ENCODE results near the gene RELL2. TPM values are rescaled to one million over a fixed set of nuclear protein-coding genes. Genes with fewer than 3 reads are reported as not detected.

The RELL2 gene
- total RNA-seq, 1 experiment from 2014 or later = 8.7 TPM

DNA sequence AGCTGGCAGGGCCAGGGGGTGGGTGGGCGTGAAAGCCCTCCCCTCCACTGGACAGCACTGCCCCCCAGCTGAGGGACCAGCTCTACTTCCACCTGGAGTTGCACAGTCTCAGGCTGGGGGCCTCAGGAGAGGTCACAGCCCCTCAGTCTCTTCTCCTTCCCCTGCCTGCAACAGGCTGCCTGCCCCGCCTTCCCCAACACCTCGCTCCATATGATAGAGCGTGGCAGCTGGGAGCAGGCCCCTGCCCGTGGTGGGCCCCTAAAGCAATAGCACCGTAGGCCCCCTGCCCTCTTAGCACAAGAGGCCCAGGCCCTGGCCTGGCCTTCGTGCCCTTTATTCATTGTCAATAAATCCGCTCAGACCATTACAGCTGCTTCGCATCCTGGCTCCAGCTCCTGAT, 3.9 kb downstream of the RELL2 start:
- Histone ChIP-seq H3K36me3 (ENCODE audit: control insufficient read depth in 1 of 2, insufficient read depth in 2 of 2, low read length in 2 of 2) (peaks cover 0 to 2% of the 10 kb centered on the region in 2 experiments; a peak in 1 of 4 replicates), H3K9me2 (ENCODE audit: insufficient read depth) (no peaks in the 10 kb centered on the region), H3K27me3 (ENCODE audit: insufficient read depth, low read length) (no peaks in the 10 kb centered on the region), H4K20me1 (ENCODE audit: insufficient read depth) (no peaks in the 10 kb centered on the region), H3K9me3 (ENCODE audit: control insufficient read depth in 1 of 2, insufficient read depth in 1 of 2, low read depth in 1 of 2, low read length in 2 of 2) (no peaks in the 10 kb centered on the region), H3K4me3 (replicated peaks in 1 of 2; ENCODE audit: low read depth in 1 of 2, low read length in 2 of 2) (no peak overlapping the region), H3K4me1 (ENCODE audit: control insufficient read depth in 1 of 2, insufficient read depth in 2 of 2, low read length in 2 of 2) (peaks cover 5 to 34% of the 10 kb centered on the region in 2 experiments), H3K4me2 (ENCODE audit: low read length) (no peak overlapping the region), H3K9ac (ENCODE audit: low read length) (no peak overlapping the region), H3K79me2 (ENCODE audit: insufficient read depth, low read length) (peaks cover 9% of the 10 kb centered on the region), H3K27ac (ENCODE audit: low read depth, low read length) (no peak overlapping the region), H2AFZ (ENCODE audit: low read depth, low read length, poor library complexity, severe bottlenecking) (no peak overlapping the region)
- ATAC-seq (no peak), DNase-seq (ENCODE audit: low read depth, low spot score) (no peak)
- CTCF ChIA-PET = interaction anchor here (1.5 kb wide), 1 partner anchor 49 kb away, joined by 3 read pairs; no protein-coding TSS in a partner anchor
- no TSS peak for BruUV-seq (replicated peaks)
- RAD21 ChIA-PET (ENCODE audit: low non-redundant PET in 1 of 2, low total read pairs in 2 of 2, uncharacterized antibody in 2 of 2, unreplicated experiment in 2 of 2) = no interaction called here
- POLR2A ChIA-PET = no interaction called here
- no peak for TF ChIP-seq EZH2 (IDR thresholded peaks at IDR 0.05)
- TF ChIP-seq, protein P1, sequence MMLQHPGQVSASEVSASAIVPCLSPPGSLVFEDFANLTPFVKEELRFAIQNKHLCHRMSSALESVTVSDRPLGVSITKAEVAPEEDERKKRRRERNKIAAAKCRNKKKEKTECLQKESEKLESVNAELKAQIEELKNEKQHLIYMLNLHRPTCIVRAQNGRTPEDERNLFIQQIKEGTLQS (IDR thresholded peaks at IDR 0.05) = no peak
- no peak for TF ChIP-seq CBX3 (IDR thresholded peaks at IDR 0.05; ENCODE audit: low read depth)
- no peak for TF ChIP-seq EZH2phosphoT487 (IDR thresholded peaks at IDR 0.05; ENCODE audit: borderline replicate concordance)
- TF ChIP-seq, protein P2, sequence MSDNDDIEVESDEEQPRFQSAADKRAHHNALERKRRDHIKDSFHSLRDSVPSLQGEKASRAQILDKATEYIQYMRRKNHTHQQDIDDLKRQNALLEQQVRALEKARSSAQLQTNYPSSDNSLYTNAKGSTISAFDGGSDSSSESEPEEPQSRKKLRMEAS (IDR thresholded peaks at IDR 0.05) = no peak
- intact Hi-C loops (cut with micrococcal nuclease) = no loop called here

DNA sequence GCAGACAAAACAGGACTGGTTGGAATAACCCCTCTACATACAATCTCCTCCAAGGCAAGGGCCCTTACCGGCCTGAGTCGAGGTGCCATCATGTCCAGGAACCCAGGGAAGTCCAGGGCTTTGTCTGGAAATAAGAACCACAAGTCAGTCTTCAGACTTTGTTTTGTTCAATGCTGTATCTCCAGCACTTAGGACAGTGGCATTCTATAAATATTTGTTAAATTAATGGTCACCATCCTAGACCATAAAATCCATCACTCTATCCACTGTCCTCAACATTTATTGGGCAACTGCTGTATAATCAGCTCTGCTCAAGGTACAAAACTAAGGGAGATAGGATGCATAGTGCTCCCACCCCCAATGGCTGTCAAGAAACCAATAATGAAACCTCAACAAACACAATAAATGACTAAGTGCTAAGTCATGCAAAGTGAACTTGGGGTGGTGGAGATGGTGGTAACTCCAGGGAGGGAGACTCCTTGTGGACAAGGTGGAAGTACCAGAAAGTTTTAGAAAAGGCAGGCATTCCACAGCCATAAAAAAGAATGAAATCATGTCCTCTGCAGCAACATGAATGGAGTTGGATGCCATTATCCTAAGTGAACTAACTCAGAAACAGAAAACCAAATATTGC, 5.0 kb downstream of the RELL2 start:
- no peaks in the 10 kb centered on the region for H3K79me2 ChIP-seq (ENCODE audit: insufficient read depth, low read length)
- peak overlapping the region; percentile 41 for H3K4me2 ChIP-seq (ENCODE audit: low read length)
- peaks cover 0 to 4% of the 10 kb centered on the region in 2 experiments; a peak in 2 of 4 replicates for H3K36me3 ChIP-seq (ENCODE audit: control insufficient read depth in 1 of 2, insufficient read depth in 2 of 2, low read length in 2 of 2)
- TF ChIP-seq, protein P3, sequence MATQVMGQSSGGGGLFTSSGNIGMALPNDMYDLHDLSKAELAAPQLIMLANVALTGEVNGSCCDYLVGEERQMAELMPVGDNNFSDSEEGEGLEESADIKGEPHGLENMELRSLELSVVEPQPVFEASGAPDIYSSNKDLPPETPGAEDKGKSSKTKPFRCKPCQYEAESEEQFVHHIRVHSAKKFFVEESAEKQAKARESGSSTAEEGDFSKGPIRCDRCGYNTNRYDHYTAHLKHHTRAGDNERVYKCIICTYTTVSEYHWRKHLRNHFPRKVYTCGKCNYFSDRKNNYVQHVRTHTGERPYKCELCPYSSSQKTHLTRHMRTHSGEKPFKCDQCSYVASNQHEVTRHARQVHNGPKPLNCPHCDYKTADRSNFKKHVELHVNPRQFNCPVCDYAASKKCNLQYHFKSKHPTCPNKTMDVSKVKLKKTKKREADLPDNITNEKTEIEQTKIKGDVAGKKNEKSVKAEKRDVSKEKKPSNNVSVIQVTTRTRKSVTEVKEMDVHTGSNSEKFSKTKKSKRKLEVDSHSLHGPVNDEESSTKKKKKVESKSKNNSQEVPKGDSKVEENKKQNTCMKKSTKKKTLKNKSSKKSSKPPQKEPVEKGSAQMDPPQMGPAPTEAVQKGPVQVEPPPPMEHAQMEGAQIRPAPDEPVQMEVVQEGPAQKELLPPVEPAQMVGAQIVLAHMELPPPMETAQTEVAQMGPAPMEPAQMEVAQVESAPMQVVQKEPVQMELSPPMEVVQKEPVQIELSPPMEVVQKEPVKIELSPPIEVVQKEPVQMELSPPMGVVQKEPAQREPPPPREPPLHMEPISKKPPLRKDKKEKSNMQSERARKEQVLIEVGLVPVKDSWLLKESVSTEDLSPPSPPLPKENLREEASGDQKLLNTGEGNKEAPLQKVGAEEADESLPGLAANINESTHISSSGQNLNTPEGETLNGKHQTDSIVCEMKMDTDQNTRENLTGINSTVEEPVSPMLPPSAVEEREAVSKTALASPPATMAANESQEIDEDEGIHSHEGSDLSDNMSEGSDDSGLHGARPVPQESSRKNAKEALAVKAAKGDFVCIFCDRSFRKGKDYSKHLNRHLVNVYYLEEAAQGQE (IDR thresholded peaks at IDR 0.05; ENCODE audit: low read depth) = no peak
- TF ChIP-seq, protein P4, sequence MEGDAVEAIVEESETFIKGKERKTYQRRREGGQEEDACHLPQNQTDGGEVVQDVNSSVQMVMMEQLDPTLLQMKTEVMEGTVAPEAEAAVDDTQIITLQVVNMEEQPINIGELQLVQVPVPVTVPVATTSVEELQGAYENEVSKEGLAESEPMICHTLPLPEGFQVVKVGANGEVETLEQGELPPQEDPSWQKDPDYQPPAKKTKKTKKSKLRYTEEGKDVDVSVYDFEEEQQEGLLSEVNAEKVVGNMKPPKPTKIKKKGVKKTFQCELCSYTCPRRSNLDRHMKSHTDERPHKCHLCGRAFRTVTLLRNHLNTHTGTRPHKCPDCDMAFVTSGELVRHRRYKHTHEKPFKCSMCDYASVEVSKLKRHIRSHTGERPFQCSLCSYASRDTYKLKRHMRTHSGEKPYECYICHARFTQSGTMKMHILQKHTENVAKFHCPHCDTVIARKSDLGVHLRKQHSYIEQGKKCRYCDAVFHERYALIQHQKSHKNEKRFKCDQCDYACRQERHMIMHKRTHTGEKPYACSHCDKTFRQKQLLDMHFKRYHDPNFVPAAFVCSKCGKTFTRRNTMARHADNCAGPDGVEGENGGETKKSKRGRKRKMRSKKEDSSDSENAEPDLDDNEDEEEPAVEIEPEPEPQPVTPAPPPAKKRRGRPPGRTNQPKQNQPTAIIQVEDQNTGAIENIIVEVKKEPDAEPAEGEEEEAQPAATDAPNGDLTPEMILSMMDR (IDR thresholded peaks at IDR 0.05 in 2 of 3, conservative IDR thresholded peaks at IDR 0.05 in 1 of 3; ENCODE audit: borderline replicate concordance in 1 of 3, insufficient read depth in 1 of 3, low read depth in 2 of 3, low read length in 2 of 3) = peak in 2 of 3 experiments; percentile 49 to 56; a peak in 3 of 6 replicates
- no peak overlapping the region for H3K9ac ChIP-seq (ENCODE audit: low read length)
- no peak overlapping the region for H2AFZ ChIP-seq (ENCODE audit: low read depth, low read length, poor library complexity, severe bottlenecking)
- intact Hi-C loops (cut with micrococcal nuclease) = loop anchor here (1.0 kb wide), 1 partner anchor 49 kb away; no protein-coding TSS in a partner anchor
- DNase-seq (ENCODE audit: low read depth, low spot score) (no peak), ATAC-seq (peak; percentile 54)
- H3K27ac ChIP-seq (ENCODE audit: low read depth, low read length) = peak overlapping the region; percentile 21; the same call in 1 of the 2 replicates
- no peaks in the 10 kb centered on the region for H3K9me2 ChIP-seq (ENCODE audit: insufficient read depth)
- POLR2A ChIA-PET = no interaction called here
- peaks cover 4 to 30% of the 10 kb centered on the region in 2 experiments for H3K4me1 ChIP-seq (ENCODE audit: control insufficient read depth in 1 of 2, insufficient read depth in 2 of 2, low read length in 2 of 2)
- H4K20me1 ChIP-seq (ENCODE audit: insufficient read depth) = no peaks in the 10 kb centered on the region
- RAD21 ChIA-PET (ENCODE audit: low non-redundant PET in 1 of 2, low total read pairs in 2 of 2, uncharacterized antibody in 2 of 2, unreplicated experiment in 2 of 2) = no interaction called here
- BruUV-seq (replicated peaks) = no TSS peak
- H3K4me3 ChIP-seq (replicated peaks in 1 of 2; ENCODE audit: low read depth in 1 of 2, low read length in 2 of 2) = no peak overlapping the region
- CTCF ChIA-PET = interaction anchor here (1.1 to 1.5 kb wide), 3 partner anchors 9 to 50 kb away, joined by 3 to 6 read pairs (median 3); partner anchors contain the start of gene FCHSD1
- no peaks in the 10 kb centered on the region for H3K27me3 ChIP-seq (ENCODE audit: insufficient read depth, low read length)
- no peaks in the 10 kb centered on the region for H3K9me3 ChIP-seq (ENCODE audit: control insufficient read depth in 1 of 2, insufficient read depth in 1 of 2, low read depth in 1 of 2, low read length in 2 of 2)

Data from HCT116 (cell line).